Measurements from ENCODE around the gene MED14.

MED14 gene

GRCh38 chrX:40729598-40730584, 5.5 kb downstream of the MED14 start:
- no peak for DNase-seq (ENCODE audit: low read depth)

GRCh38 chrX:40727581-40728252, 7.6 kb downstream of the MED14 start:
- no peak for DNase-seq (ENCODE audit: low read depth)

GRCh38 chrX:40727093-40727492, 8.2 kb downstream of the MED14 start:
- no peak for DNase-seq (ENCODE audit: low read depth)

DNA sequence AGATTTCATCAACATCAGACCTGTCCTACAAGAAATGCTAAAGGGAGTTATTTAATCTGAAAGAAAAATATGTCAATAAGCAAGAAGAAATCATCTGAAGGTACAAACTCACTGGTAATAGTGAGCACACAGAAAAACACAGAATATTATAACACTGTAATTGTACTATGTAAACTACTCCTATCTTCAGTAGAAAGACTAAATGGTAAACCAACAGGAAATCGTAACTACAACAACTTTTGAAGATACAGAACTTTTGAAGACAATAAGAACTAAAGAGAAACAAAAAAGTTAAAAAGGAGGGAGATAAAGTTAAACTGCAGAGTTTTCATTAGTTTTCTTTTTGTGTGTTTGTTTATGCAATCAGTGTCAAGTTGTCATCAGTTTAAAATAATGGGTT, 12.4 kb downstream of the MED14 start:
- DNase-seq (ENCODE audit: low read depth), result no peak

DNA sequence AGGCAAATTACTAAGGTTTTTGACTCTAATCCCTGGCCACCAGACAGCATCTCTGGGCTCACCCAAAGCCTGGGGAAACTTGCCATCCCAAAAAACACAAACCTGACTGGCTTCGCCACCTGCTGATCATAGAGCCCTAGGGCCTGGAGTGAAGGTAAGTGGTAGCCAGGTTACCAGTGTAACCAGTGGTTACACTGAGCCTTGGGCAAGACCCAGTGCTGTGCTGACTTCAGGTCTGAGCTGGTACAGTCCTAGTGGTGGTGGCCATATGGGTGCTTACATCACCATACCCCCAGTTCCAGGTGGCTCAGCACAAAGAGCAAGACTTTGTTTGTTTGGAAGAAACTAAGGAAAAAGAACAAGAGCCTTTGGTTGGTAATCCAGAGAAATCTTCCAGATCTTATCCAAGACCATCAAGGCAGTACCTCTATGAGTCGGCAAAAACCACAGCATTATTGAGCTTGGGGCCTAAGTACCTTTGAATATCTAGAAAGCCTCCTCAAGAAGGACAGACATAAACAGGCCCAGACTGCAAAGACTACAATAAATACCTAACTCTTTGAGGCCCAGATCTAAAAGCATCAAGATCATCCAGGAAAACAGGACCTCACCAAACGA, 13.7 kb downstream of the MED14 start:
- no peak for DNase-seq (ENCODE audit: low read depth)

DNA sequence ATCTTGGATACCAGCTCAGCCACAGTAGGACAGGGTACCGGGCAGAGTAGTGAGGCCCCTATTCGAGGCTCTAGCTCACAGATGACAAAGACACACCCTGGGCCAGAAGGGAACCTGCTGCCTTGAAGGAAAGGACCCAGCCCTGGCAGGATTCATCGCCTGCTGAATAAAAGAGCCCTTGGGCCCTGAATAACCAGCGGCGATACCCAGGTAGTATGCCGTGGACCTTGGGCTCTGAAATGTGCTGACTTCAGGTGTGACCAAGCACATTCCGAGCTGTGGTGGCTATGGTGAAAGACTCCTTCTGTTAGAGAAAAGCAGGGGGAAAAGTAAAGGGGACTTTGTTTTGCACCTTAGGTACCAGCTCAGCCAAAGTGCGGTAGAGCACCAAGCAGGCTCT, 14.6 kb downstream of the MED14 start:
- no peak for DNase-seq (ENCODE audit: low read depth)

GRCh38 chrX:40720339-40720738, 15.0 kb downstream of the MED14 start:
- no peak for DNase-seq (ENCODE audit: low read depth)

GRCh38 chrX:40719731-40720130, 15.6 kb downstream of the MED14 start:
- DNase-seq (ENCODE audit: low read depth), result no peak

GRCh38 chrX:40719218-40719617, 16.1 kb downstream of the MED14 start:
- DNase-seq (ENCODE audit: low read depth), result no peak

- DNase-seq (ENCODE audit: low read depth), result no peak
Observed at GRCh38 chrX:40709395-40709794, 25.9 kb downstream of the MED14 start.

DNA sequence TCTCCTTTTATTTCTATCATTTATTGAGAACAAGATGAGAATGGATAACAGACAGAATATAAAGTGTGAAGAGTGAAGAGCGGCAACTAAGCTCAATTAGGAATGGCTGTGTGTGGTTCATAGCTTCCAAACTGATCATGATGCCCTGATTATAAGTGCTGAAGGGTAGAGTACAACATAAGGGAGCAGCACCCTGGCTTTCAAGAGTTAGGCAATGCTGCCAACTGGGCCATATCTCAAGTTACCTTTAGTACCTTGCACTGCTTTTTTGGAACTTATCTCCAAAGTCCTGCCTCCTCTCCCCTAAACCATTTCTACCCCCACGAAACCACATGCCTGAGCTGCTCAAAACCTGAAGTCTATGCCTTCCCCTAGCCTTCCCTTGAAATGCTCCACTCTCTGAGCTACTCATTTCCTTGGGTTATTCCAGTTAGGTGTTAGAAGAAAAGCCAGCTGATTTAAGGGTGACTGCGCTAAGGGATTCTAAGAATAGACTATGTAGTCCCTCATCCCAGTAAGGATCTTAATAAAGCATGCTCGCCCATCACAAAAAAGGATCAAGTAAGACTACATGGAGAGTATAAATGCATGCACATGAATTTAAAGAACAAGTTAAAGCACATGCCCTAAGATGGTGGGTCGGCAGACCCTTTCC, 29.6 kb downstream of the MED14 start:
- DNase-seq (ENCODE audit: low read depth), result no peak

- DNase-seq (ENCODE audit: low read depth), result no peak
Observed at GRCh38 chrX:40700640-40701342, 34.6 kb downstream of the MED14 start.

- DNase-seq (ENCODE audit: low read depth), result no peak
Observed at GRCh38 chrX:40698851-40699250, 36.5 kb downstream of the MED14 start.

GRCh38 chrX:40694802-40695201, 40.5 kb downstream of the MED14 start:
- DNase-seq (ENCODE audit: low read depth), result no peak

- DNase-seq (ENCODE audit: low read depth), result no peak
Observed at GRCh38 chrX:40688929-40689328, 46.4 kb downstream of the MED14 start.

DNA sequence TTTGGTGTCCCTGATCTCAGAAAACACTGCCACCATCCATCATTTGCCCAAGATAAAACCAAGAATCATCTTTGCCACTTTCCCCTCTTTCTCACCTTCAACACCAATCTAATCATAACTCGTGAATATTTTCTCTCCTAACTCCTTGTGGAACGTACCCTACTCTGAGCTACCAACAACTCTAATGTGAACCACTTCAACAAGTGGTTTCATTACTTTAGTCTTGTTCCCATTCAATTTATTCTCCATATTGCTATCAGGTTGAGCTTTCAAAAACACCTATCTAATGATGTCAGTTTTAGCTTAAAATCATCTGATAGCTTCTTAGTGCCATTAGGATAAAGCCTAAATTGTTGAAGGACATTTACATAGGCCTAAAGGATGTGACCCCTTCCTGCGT, 48.2 kb downstream of the MED14 start:
- DNase-seq (ENCODE audit: low read depth), result no peak

DNA sequence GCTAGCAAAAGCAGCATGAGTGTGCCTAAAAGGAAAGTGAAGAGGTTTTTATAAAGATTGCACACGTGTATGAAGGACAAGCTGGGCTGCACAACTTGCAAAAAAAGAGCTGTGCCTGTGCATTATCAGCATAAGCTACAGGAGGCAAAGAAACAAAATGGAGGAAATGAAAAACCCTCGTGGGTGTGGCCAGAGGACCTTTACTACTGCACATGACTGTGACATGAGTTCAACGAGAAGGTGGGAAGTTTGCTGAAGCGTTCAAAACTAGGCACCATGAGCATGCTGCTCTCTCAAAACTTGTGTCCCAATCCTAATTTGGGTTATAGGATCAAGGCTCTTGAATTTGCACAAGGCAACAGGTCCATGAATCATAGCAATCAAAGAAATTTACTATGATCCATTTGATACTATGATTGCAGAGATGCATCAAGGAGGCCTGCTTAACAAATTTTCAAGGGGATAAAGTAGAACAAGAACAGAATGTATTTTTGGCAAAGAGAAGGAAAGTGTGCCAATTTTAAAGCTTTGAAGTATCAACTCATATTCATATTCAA, 49.9 kb downstream of the MED14 start:
- no peak for DNase-seq (ENCODE audit: low read depth)

GRCh38 chrX:40684092-40684491, 51.2 kb downstream of the MED14 start:
- DNase-seq (ENCODE audit: low read depth), result no peak

DNA sequence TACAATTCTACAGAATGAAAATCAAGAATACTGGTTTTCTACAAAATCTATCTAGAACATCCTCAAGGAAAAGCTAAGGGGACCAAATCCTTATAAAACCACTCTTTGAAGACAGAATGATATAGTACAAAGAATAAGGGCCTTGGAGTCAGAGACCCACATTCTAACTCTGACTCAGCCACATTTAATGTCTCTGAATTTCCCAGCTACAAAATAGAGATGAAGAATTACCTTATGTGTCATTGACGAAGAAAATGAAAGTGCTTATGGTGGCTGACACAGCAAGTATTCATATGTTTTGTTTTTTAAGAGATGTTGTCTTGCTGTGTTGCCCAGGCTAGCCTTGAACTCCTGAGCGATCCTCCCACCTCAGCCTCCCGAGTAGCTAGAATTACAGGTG, 52.1 kb downstream of the MED14 start:
- no peak for DNase-seq (ENCODE audit: low read depth)

DNA sequence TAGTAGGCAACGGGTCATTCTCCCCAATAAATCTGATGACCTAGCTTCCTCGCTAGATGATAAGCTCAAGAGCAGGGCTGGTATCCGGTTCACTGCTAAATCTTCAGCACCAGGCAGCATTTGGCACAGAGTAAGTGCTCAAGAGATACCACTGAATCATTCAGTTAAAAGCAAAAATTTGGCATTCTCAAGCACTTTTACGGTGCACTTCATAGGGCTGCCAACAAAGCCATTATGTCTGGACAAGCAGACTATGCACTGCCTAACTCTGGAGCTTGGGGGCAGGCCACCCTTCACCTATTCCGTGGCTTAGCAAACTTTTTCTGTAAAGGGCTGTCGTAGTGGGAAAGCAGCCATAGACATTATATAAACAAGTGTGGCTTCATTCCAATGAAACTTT, 64.2 kb downstream of the MED14 start:
- DNase-seq (ENCODE audit: low read depth), result no peak

GRCh38 chrX:40663880-40664630, 71.3 kb downstream of the MED14 start:
- no peak for DNase-seq (ENCODE audit: low read depth)
